HEK293 (cell line): Measurements from ENCODE around the gene NUCB1.

Source experiments
- CTCF ChIP-seq: fragments of 450-650 bp; formaldehyde crosslinking; IDR thresholded peaks from 2 replicates; pipeline ENCODE4 v1.5.1; 2016; ENCODE audit warnings: missing biosample characterization, missing genetic modification characterization
- GLI4 ChIP-seq: fragments of 450-650 bp; formaldehyde crosslinking; IDR thresholded peaks from 2 replicates; pipeline ENCODE4 v1.5.1; 2016; ENCODE audit warnings: missing biosample characterization, missing genetic modification characterization
- MYNN ChIP-seq: fragments of 450-650 bp; formaldehyde crosslinking; IDR thresholded peaks from 2 replicates; pipeline ENCODE4 v1.5.1; 2016; ENCODE audit warnings: missing biosample characterization, missing genetic modification characterization, borderline replicate concordance
- ZNF2 ChIP-seq: fragments of 450-650 bp; formaldehyde crosslinking; IDR thresholded peaks from 2 replicates; pipeline ENCODE4 v1.5.1; 2016; ENCODE audit warnings: missing biosample characterization, missing genetic modification characterization
- ZNF214 ChIP-seq: fragments of 450-650 bp; formaldehyde crosslinking; IDR thresholded peaks from 2 replicates; pipeline ENCODE4 v1.5.1; 2017; ENCODE audit warnings: missing biosample characterization, mild to moderate bottlenecking, missing genetic modification characterization, borderline replicate concordance
- ZNF24 ChIP-seq: fragments of 450-650 bp; formaldehyde crosslinking; IDR thresholded peaks from 2 replicates; pipeline ENCODE4 v1.5.1; 2016; ENCODE audit warnings: missing biosample characterization, missing genetic modification characterization
- ZNF274 ChIP-seq, 2 experiments: fragments of 200-500 bp in 1 of 2; fragments of 450-650 bp in 1 of 2; sonication (Bioruptor generic) in 1 of 2; formaldehyde crosslinking in 1 of 2; IDR thresholded peaks; 2 replicates each; pipeline versions ENCODE4 v1.5.1 to v1.6.1; 2014 to 2016; ENCODE audit warnings: borderline replicate concordance in 1 of 2, inconsistent platforms in 1 of 2, low read length in 1 of 2, missing biosample characterization in 1 of 2, missing genetic modification characterization in 1 of 2
- ZNF596 ChIP-seq: fragments of 450-650 bp; IDR thresholded peaks from 2 replicates; pipeline ENCODE4 v1.5.0; 2018; ENCODE audit warnings: missing biosample characterization, mild to moderate bottlenecking, missing genetic modification characterization, moderate library complexity
- TF ChIP-seq, protein P1 (sequence below): sonication (generic); formaldehyde crosslinking; IDR thresholded peaks from 2 replicates; pipeline ENCODE4 v1.8.1; 2022; ENCODE audit warnings: mild to moderate bottlenecking, moderate library complexity, missing genetic modification reagents
- TF ChIP-seq, protein P2 (sequence below): fragments of 450-650 bp; formaldehyde crosslinking; IDR thresholded peaks from 2 replicates; pipeline ENCODE4 v1.5.1; 2016; ENCODE audit warnings: missing biosample characterization, missing genetic modification characterization, borderline replicate concordance

DNA sequence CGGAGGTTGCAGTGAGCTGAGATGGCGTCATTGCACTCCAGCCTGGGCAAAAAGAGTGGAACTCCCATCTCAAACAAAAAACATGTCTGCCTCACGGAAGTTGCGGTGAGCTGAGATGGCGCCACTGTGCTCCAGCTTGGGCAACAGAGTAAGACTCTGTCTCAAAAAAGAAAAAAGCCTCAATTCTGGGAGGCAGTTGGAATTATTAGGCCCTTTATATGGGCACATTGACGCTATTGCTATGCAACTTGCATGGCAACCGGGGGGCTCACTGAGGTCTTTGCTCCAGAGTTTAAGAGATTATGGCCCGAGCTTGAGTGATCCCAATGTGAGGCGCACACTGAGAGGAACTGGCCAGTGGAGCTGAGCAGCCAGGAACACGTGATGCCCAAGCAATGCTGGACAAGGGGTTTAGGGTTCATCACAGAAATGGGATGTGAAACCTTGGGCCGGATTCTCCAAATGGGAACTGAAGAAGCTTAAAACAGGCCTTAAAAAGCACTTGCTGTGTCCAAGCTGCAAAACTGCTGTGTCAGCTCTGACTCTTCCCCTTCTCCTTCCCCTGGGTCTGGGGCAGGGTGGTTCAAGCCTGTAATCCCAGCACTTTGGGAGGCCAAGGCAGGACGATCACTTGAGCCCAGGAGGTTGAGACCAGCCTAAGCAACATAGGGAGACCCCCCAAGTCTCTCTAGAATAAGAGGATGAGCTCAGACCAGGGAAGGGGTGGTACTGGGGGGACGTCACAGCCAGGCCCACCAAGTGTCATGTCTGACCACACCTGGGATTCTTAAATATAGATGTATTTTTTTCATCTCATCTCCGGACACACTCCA is 67.5 kb downstream of the NUCB1 start:
- TF ChIP-seq ZNF274 (IDR thresholded peaks at IDR 0.05; ENCODE audit: low read length) (no peak), ZNF274 (tag by site-specific recombination; IDR thresholded peaks at IDR 0.05; ENCODE audit: borderline replicate concordance) (no peak), GLI4 (tag by site-specific recombination) (no peak), CTCF (tag by site-specific recombination) (no peak), ZNF214 (tag by site-specific recombination) (no peak), ZNF596 (tag by site-specific recombination) (no peak), ZNF24 (tag by site-specific recombination) (no peak), ZNF2 (tag by site-specific recombination) (no peak), MYNN (tag by site-specific recombination) (no peak)
- TF ChIP-seq, protein P1, sequence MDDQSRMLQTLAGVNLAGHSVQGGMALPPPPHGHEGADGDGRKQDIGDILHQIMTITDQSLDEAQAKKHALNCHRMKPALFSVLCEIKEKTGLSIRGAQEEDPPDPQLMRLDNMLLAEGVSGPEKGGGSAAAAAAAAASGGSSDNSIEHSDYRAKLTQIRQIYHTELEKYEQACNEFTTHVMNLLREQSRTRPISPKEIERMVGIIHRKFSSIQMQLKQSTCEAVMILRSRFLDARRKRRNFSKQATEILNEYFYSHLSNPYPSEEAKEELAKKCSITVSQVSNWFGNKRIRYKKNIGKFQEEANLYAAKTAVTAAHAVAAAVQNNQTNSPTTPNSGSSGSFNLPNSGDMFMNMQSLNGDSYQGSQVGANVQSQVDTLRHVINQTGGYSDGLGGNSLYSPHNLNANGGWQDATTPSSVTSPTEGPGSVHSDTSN, result no peak
- TF ChIP-seq, protein P2, sequence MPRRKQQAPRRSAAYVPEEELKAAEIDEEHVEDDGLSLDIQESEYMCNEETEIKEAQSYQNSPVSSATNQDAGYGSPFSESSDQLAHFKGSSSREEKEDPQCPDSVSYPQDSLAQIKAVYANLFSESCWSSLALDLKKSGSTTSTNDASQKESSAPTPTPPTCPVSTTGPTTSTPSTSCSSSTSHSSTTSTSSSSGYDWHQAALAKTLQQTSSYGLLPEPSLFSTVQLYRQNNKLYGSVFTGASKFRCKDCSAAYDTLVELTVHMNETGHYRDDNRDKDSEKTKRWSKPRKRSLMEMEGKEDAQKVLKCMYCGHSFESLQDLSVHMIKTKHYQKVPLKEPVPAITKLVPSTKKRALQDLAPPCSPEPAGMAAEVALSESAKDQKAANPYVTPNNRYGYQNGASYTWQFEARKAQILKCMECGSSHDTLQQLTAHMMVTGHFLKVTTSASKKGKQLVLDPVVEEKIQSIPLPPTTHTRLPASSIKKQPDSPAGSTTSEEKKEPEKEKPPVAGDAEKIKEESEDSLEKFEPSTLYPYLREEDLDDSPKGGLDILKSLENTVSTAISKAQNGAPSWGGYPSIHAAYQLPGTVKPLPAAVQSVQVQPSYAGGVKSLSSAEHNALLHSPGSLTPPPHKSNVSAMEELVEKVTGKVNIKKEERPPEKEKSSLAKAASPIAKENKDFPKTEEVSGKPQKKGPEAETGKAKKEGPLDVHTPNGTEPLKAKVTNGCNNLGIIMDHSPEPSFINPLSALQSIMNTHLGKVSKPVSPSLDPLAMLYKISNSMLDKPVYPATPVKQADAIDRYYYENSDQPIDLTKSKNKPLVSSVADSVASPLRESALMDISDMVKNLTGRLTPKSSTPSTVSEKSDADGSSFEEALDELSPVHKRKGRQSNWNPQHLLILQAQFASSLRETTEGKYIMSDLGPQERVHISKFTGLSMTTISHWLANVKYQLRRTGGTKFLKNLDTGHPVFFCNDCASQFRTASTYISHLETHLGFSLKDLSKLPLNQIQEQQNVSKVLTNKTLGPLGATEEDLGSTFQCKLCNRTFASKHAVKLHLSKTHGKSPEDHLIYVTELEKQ (tag by site-specific recombination), result no peak
